Duodenal mucosa (tissue), 2 donors: ENCODE data around the gene TSPO2.
A peak's percentile ranks its signal among the peaks of the same experiment; 100 is the strongest.

Experiments used
- H3K27ac ChIP-seq: one replicate; pipeline ENCODE4 v1.7.0; 2013; ENCODE audit warnings: low read depth, low read length
- H3K27me3 ChIP-seq, 2 donors: one replicate each; pipeline ENCODE4 v1.7.0; 2013; ENCODE audit warnings: low read length in 2 of 2, control low read depth in 1 of 2; ENCODE audit not compliant: insufficient read depth in 2 of 2, control insufficient read depth in 1 of 2
- H3K36me3 ChIP-seq, 2 donors: one replicate each; pipeline ENCODE4 v1.7.0; 2013; ENCODE audit warnings: low read length in 2 of 2, control low read depth in 1 of 2; ENCODE audit not compliant: insufficient read depth in 2 of 2, control insufficient read depth in 1 of 2
- H3K4me1 ChIP-seq, 2 donors: one replicate each; pipeline ENCODE4 v1.7.0; 2013; ENCODE audit warnings: low read length in 2 of 2, control low read depth in 1 of 2; ENCODE audit not compliant: insufficient read depth in 2 of 2, control insufficient read depth in 1 of 2
- H3K4me3 ChIP-seq, 2 donors: one replicate each; pipeline ENCODE4 v1.7.0; 2013; ENCODE audit warnings: low read length in 2 of 2, low read depth in 1 of 2
- H3K9ac ChIP-seq, 2 donors: one replicate each; pipeline ENCODE4 v1.7.0; 2013; ENCODE audit warnings: low read length in 2 of 2, low read depth in 1 of 2
- H3K9me3 ChIP-seq, 2 donors: one replicate each; pipeline ENCODE4 v1.7.0; 2013; ENCODE audit warnings: low read length in 2 of 2, control low read depth in 1 of 2; ENCODE audit not compliant: control insufficient read depth in 1 of 2

TSPO2 gene

GRCh38 chr6:41049521-41049920 lies 7.3 kb downstream of the TSPO2 start:
- Histone ChIP-seq H3K9ac (no peak overlapping the region), H3K4me3 (no peak overlapping the region), H3K27me3 (no peaks in the 10 kb centered on the region), H3K4me1 (peaks cover 3 to 15% of the 10 kb centered on the region in 2 donors), H3K27ac (no peak overlapping the region), H3K36me3 (no peaks in the 10 kb centered on the region), H3K9me3 (no peaks in the 10 kb centered on the region)

GRCh38 chr6:41049955-41050354 lies 7.7 kb downstream of the TSPO2 start:
- Histone ChIP-seq H3K27ac (no peak overlapping the region), H3K27me3 (no peaks in the 10 kb centered on the region), H3K9ac (no peak overlapping the region), H3K36me3 (no peaks in the 10 kb centered on the region), H3K4me3 (no peak overlapping the region), H3K9me3 (no peaks in the 10 kb centered on the region), H3K4me1 (peaks cover 3 to 15% of the 10 kb centered on the region in 2 donors)

- no peak overlapping the region for H3K27ac ChIP-seq
- H3K9me3 ChIP-seq = no peaks in the 10 kb centered on the region
- H3K4me1 ChIP-seq = peaks cover 3 to 13% of the 10 kb centered on the region in 2 donors
- no peaks in the 10 kb centered on the region for H3K27me3 ChIP-seq
- no peak overlapping the region for H3K4me3 ChIP-seq
- no peaks in the 10 kb centered on the region for H3K36me3 ChIP-seq
- no peak overlapping the region for H3K9ac ChIP-seq
These were observed 8.3 kb downstream of the TSPO2 start for GRCh38 chr6:41050536-41050935.

GRCh38 chr6:41051873-41052272 lies 9.6 kb downstream of the TSPO2 start:
- Histone ChIP-seq H3K9me3 (no peaks in the 10 kb centered on the region), H3K9ac (no peak overlapping the region), H3K27me3 (no peaks in the 10 kb centered on the region), H3K27ac (no peak overlapping the region), H3K36me3 (no peaks in the 10 kb centered on the region), H3K4me3 (no peak overlapping the region), H3K4me1 (peaks cover 10 to 14% of the 10 kb centered on the region in 2 donors)

- Histone ChIP-seq H3K9ac (no peak within 1 kb of the TSS), H3K4me1 (peaks cover 20 to 24% of the 10 kb centered on the region in 2 donors), H3K27me3 (no peaks in the 10 kb centered on the region), H3K36me3 (no peaks in the 10 kb centered on the region), H3K4me3 (no peak within 1 kb of the TSS), H3K27ac (no peak within 1 kb of the TSS), H3K9me3 (no peaks in the 10 kb centered on the region)
These were observed 10.8 kb downstream of the TSPO2 start, which contains the start of gene APOBEC2 for GRCh38 chr6:41053041-41053440. Gene APOBEC2 (plus strand): TSS chr6:41053202. CDS start chr6:41053348, 146 bp downstream.

GRCh38 chr6:41054511-41054910 lies 12.2 kb downstream of the TSPO2 start:
- Histone ChIP-seq H3K27ac (no peak overlapping the region), H3K27me3 (no peaks in the 10 kb centered on the region), H3K9me3 (no peaks in the 10 kb centered on the region), H3K4me1 (peaks cover 30 to 34% of the 10 kb centered on the region in 2 donors), H3K9ac (no peak overlapping the region), H3K4me3 (no peak overlapping the region), H3K36me3 (no peaks in the 10 kb centered on the region)

GRCh38 chr6:41055149-41055548 lies 12.9 kb downstream of the TSPO2 start:
- Histone ChIP-seq H3K9ac (no peak overlapping the region), H3K36me3 (no peaks in the 10 kb centered on the region), H3K27me3 (no peaks in the 10 kb centered on the region), H3K27ac (no peak overlapping the region), H3K4me1 (peaks cover 30 to 34% of the 10 kb centered on the region in 2 donors), H3K9me3 (no peaks in the 10 kb centered on the region), H3K4me3 (no peak overlapping the region)

- H3K4me1 ChIP-seq = peaks cover 37 to 42% of the 10 kb centered on the region in 2 donors
These were observed 14.7 kb downstream of the TSPO2 start for GRCh38 chr6:41056768-41057490.

GRCh38 chr6:41058783-41059181 lies 16.5 kb downstream of the TSPO2 start:
- Histone ChIP-seq H3K36me3 (peaks cover 0 to 5% of the 10 kb centered on the region in 2 donors), H3K4me1 (peaks cover 47 to 58% of the 10 kb centered on the region in 2 donors), H3K27ac (no peak overlapping the region), H3K4me3 (no peak overlapping the region), H3K9me3 (no peaks in the 10 kb centered on the region), H3K27me3 (no peaks in the 10 kb centered on the region), H3K9ac (no peak overlapping the region)

More at GRCh38 chr6:41056768-41057490, 14.7 kb downstream of the TSPO2 start:
- Histone ChIP-seq H3K27me3 (no peaks in the 10 kb centered on the region), H3K9me3 (no peaks in the 10 kb centered on the region), H3K36me3 (peaks cover 0 to 5% of the 10 kb centered on the region in 2 donors), H3K4me3 (peak overlapping the region in 1 of 2 donors; percentile 40), H3K27ac (peak overlapping the region; percentile 67), H3K9ac (peak overlapping the region in 1 of 2 donors; percentile 40)

- no peak overlapping the region for H3K9ac ChIP-seq
- H3K4me1 ChIP-seq = peaks cover 55 to 66% of the 10 kb centered on the region in 2 donors
- H3K9me3 ChIP-seq = no peaks in the 10 kb centered on the region
- no peak overlapping the region for H3K4me3 ChIP-seq
- H3K27ac ChIP-seq = no peak overlapping the region
- peaks cover 0 to 9% of the 10 kb centered on the region in 2 donors for H3K36me3 ChIP-seq
- H3K27me3 ChIP-seq = no peaks in the 10 kb centered on the region
These were observed 17.3 kb downstream of the TSPO2 start for GRCh38 chr6:41059556-41059955.
